Islet precursor cell (in vitro differentiated cells): ENCODE data around the gene NSD1.
A peak's percentile ranks its signal among the peaks of the same experiment; 100 is the strongest.
"Not testable (repeated sequence)": the region's sequence is repeated elsewhere in the genome, so short reads cannot be mapped to it uniquely, and the experiment has no call there.

Experiments
- DNase-seq: peaks from one replicate; pipeline ENCODE4 v3.0.0-alpha.2; 2018

The NSD1 gene

DNA sequence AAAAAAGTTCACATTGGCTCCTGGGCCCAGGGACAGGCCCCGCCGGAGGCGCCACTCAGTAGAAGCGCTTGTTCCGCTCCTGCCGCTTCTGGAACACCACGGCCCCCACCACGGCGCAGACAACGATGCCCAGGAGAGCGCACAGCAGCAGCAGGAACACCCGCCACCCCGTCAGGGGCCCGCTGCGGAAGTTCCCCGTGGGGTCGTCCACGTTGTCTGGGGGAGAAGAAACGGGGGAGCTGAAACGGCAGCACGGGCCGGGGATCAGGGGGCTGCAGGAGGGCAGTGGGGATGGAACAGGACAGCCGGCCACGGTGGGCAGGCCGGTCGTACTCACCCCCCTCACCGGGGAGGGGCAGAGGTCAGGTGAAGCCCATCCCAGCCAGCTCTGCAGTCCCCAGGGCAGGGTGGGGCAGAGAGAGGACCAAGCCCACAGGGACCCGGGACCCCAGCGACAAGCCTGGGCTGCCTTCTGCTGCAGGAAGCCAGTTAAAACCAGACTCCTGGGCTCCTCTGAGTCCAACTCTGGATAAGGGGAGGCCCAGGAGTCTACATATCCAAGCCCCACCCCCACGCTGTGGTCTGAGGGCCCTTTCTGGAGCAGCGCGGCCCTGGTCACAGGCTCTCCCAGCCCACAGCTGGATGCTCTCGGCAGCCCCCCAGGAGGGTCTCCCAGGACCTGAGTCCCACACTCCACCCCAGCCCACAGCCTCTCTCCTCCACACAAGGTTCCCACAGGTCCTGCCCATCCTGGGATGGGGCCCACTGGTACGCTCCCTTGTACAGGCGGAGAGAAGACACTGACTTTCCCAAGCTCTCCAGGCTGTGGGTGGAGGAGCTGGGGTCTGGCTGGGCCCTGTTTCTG, 198.7 kb downstream of the NSD1 start:
- DNase-seq, result no peak

DNA sequence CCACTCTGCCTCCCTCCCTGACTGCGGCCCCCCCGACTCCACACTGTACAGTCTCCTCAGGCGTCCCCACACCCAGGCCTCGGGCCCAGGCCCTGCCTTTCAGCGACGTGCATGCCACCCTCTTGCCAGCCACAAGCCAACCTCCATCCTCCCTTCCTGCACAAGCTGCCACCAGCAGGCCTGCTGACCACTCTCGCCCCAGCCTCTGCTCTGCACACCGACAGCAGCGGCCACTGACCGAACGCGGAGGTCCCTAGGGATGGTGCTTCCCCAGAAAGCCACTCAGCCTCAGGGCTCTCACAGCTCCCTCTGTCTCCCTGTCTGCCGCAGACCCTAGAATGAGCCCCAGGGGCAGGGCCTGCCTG, 199.3 kb downstream of the NSD1 start:
- no peak for DNase-seq

DNA sequence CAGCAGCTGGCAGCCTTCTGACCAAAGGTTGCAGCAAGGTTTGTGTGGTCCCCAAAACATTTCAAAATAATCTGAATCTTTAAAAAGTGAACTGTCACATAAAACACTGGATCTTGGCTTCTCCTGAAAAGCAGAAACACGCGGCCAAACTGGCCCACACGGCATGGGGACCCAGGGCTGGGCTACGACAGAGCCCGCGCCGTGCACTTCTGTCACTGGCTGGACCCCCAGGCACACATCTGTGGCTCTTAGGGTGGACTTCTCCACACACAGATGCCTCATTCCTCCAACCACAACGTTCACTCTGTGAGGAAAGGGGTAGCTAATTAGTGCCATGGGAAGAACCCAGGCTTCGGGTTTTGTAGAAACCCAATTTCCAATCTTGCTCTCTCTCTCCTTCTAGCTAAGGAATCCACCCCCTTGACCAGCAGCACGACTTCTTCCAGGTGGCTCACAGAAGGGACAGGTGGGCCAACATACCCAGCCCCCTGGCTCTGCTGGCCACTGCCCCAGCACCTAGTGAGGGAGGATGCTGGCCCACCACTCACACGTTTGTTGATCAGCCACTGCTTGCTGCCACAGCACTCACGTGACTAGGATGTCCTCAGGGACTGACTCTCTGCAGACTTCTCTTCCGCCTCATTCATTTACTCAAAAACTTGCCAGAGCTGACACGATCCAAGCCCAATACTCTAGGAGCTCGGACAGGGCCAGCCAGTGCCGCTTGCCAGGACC, 200.0 kb downstream of the NSD1 start:
- DNase-seq, result no peak

DNA sequence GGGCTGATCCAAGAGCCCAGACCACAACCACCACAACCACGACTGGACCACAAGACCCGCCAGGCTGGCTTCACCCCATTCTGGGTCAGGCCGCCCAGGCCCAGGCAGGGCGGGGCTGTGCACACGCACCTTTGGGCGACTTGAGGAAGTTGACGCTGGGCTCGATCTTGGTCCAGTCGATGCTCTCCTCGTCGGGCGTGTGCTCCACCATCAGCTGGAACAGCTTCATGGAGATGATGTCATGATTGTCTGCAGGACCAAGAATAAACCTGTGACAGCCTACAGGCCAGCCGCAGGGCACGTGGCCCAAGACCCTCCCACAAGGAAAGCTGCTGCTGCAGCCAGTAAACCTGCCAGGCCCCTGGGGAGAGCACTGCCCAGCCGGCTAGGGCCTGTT, 200.6 kb downstream of the NSD1 start:
- no peak for DNase-seq

DNA sequence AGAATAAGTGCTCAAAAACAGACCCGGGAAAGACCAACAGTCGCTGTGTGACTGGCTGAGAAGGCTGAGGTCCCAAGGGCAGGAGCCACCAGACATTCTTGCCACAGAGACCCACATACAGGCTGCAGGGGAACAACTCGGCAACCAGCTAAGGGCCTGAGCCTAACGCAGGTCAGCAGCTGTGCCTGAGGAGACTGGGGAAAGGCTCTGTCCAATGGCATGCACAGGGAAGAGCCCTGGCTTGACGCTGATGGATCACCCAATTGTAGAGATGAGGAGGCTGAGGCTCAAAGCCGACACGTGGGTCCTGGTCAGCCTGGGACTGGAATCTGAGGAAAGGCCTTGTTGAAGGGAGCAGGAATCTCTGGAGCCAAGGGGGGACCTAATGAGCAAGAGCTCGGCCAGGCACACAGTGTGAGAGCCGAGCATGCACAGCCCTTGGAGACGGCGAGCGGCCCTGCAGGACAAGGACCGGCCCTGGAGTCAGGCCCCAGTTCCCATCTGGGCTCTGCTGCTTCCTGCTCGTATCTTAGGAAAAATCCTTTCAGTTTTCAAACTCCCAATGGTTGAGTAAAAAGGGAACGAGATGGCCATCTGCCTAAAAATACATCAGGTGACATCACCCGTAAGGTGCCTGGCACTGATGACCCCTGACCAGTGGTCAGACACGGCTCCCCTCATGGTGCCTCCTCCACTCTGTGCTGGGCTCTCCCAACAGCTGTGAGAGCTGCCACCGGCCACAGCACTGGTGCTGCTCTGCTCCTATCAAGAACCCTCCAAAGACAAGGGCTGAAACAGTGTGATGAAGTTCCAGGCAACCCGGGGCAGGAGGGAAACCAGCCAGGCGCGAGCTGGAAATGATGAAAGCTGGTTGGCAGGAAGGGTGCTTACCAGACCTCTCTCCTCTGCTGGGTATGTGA, 201.5 kb downstream of the NSD1 start:
- no peak for DNase-seq

DNA sequence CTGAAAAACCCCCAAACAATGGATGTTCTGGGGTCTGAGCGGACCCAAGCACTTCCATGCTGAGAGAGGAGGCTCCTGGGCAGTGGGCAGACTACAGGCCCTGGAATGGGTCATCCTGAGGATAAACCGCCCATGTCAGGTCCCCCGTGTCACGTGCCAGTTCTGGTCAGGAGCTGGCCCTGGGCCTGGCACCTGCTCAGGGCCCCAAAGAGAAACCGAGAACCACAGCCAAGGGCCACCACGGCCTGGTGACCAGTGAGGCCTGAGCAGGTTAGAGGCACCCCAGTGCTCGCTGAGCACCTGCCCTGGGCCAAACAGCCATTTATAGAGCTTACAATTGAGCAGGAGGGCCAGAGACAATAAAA, 202.1 kb downstream of the NSD1 start:
- no peak for DNase-seq

DNA sequence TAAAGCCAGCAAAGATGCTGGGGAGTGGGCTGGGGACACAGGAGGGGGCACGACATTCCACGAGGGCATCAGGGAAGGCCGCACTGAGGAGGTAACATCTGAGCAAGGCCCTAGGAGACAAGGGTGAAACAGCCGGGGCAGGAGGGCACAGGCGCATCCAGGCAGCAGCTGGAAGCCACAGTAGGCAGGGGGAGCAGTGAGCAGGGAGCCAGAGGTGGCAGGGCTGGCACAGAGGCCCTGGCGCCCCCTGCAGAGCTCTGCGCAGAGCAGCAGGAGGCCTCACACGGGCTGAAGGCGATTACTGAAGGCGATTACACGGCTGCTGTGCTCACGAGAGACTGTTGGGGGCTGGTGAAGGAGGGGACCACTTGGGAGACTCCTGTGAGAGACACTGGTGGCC, 202.5 kb downstream of the NSD1 start:
- DNase-seq, result peak; percentile 75

DNA sequence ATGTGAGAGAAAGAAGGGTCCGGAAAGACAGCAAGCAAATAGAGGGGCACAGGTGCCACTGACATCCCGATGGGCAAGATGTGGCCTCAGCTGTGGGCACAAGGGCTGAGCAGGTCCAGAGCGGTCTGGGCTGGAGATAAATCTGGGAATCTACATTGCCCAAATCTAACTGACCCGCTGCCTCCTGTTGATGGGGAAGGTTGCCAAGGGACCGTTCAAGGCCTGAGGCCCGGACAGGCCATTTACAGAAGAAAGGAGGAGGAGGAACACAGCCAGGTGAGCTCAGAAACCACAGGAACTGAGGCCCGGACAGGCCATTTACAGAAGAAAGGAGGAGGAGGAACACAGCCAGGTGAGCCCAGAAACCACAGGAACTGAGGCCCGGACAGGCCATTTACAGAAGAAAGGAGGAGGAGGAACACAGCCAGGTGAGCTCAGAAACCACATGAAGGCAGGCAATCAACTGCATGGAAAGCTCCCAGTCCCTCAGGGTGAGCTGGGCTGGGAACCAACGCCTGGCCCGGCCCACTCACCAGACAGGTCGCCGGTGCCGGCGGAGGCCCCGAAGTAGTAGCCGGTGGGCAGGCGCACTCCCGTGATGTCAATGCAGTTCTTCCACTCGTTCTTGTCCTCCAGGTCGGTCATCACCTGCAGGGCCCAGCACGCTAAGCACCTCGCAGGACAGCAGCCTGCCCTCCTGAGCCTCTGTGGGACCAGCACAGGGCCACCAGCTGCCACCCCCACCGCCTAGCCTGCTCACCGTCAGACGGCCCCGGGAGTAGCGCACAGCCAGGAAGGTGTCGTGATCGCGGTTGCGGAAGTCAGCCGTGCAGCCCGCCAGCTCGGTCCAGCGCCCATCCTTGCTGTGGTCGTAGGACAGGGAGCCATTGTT, 203.3 kb downstream of the NSD1 start:
- DNase-seq, result no peak

DNA sequence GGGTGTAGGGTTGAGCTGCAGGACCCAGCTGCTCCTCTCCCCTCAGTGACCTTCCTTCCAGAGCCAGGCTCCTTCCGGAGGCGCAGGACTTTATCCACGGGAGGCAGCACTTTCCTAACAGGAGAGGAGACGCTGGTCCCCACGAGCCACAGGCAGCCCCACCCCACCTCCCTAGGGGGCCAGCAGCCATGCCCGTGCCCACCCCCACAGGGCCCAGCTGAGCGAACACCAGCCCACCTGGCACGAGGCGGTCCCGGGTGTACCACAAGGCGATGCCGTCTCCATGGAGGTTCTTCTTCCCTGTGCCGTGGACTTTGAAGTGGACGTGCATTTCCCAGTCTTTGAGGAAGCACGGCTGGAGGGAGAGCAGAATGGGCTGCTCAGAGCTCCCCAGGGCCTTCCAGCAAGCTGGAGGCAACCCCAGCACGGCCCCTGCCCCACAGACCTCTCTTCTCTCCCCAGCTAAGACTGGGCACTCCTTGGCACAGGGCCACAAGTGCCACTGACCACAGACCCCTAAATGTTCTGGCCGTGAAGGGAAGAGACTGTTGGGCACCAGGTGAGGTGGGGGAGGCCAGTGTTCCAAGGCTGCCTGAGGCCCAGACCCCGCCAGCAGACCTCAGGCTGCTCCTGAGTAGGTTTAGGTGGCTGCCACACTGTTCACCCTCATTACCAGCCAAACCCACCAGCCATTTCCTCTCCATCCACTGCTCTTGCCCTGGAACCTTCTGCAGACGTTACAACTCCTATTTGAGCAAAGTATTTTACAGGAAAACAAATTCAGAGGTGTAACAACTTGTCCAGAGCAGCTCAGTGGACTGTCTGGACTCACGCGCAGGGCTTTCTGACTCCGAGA, 204.9 kb downstream of the NSD1 start:
- no peak for DNase-seq

DNA sequence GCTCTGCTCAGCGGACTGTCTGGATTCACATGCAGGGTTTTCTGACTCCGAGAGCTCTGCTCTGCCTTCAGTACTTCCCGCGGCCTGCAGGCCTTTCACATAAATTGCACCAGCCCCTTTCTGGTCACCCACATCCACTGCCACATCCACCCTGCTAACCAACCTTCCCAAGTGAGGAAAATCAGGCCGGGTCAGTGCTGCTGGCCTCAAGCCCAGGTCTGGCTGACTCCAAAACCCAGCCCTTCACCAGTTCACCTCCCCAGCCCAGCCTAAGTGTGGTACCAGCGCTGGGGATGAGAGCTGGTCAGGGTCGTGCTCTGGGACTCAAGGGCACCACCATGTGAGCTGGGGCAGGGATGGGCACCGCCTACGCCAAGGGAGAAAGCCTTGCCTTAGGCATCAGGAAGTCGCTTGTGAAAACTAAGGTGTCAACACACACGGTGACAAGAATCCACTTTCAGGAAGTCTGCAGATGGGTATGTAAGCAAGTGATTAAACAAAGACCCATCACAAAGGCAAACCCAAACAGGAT, 205.6 kb downstream of the NSD1 start:
- no peak for DNase-seq

DNA sequence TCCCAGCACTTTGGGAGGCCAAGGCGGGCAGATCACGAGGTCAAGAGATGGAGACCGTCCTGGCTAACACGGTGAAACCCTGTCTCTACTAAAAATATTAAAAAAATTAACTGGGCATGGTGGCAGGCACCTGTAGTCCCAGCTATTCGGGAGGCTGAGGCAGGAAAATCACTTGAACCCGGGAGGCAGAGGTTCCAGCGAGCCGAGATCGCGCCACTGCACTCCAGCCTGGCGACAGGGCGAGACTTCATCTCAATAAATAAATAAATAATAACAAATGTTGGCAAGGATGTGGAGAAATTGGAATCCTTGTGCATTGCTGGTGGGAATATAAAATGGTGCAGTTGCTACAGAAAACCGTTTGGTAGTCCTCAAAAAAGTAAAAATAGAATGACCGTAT, 209.4 kb downstream of the NSD1 start:
- not testable (repeated sequence) for DNase-seq

DNA sequence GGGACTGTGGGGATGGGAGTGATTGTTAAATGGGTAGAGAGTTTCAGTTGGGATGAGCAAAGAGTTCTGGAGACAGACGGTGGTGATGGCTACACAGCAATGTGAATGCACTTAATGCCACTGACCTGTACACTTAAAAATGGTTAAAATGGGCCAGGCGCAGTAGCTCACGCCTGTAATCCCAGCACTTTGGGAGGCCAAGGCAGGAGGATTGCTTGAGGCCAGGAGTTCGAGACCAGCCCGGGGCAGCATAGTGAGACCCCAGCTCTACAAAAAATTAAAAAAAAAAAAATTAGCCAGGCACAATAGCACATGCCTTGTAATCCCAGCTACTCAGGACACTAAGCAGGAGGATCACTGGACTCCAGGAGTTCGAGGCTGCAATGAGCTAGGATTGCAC, 210.2 kb downstream of the NSD1 start:
- no peak for DNase-seq

DNA sequence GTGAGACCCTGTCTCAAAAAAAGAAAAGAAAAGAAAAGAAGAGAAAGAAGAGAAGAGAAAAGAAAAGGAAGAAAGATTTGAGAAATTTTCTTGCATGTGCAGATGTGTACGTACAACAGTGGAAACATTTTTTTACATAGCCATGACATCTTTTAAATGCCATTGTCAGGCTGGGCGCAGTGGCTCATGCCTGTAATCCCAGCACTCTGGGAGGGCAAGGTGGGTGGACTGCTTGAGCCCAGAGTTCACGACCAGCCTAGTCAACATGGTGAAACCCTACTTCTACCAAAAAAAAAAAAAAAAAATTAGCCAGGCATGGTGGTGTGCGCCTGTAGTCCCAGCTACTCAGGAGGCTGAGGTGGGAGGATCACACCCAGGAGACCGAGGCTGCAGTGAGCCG, 211.3 kb downstream of the NSD1 start:
- DNase-seq, result no peak

DNA sequence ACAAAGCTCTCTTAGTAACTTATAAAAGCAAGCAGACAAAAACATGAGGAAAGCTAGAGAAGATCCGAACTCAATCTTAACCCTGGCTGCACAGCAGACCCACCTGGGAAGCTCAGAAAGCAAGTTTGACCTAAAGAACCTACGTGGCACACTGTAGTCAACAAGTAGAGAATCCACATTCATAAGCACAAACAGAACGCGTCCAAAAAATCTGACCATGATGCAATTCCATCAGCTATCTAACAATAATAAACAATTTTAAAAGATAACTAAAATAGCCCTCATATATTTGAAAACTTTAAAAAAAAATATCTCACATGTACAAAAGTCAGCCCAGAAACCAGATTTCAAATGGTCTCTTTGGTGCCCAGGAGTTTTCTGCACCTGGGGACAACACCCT, 213.2 kb downstream of the NSD1 start:
- DNase-seq, result no peak

DNA sequence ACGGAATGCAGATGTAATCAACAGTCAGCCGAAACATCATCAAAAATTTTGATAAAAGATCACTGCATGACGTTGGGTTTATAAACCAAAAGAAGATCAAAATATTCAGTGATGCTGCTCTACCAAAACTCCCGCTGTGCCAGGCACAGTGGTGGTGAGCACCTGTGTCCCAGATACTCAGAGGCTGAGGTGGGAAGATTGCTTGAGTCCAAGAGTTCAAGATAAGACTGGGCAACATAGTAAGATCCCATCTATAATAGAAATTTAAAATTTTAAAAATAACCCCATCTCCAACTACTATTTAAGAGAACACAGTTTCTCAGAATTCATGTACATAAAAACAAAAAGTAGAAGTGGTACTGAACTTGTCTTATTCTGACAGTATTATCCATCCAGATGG, 214.1 kb downstream of the NSD1 start:
- DNase-seq, result no peak

DNA sequence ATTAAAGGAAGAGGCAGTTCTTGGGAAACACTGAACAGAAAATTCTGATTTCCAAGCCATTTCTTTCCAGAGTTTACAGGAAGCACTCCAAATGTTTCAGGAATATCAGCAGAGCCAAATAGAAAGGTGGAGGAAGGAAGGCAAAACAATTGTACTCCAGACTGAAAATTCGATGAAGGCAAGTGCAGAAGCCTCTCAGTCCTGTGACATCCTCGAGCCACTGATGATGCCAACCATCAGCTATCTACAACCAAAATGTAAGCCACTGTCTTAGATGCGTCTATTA, 215.7 kb downstream of the NSD1 start:
- DNase-seq, result no peak

DNA sequence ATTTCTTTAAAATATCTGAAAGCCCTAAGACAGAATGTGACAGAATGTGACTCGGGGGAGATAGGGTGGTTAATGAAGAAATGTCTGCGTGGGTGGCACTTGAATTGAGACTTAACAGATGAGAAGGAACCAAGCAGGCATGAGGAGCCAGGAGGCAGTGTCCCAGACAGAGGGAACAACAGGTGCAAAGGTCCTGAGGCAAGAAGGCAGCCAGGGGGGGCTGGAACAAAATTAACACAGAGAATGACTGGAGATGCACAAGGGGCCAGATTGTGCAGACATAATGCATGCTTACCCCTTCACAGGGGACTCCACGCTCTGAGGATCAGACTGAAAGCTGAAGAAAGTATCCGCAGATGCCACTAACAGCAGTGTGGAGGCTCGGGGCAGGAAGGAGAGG, 216.2 kb downstream of the NSD1 start:
- peak; percentile 39 for DNase-seq
